MM.1S (cell line): ENCODE data around the gene EXOC4.

ENCODE experiments used
- EZH2 ChIP-seq: fragments of 300-600 bp; sonication (generic); optimal IDR thresholded peaks from 2 replicates; pipeline ENCODE3; 2017; ENCODE audit warnings: low read depth, mild to moderate bottlenecking, antibody characterized with exemption, low read length, mixed read lengths
- EZH2phosphoT487 ChIP-seq: fragments of 300-600 bp; sonication (generic); IDR thresholded peaks from 2 replicates; pipeline ENCODE4 v1.6.1; 2018; ENCODE audit warnings: antibody characterized with exemption, low read length
- TF ChIP-seq, protein P1 (sequence below): fragments of 300-600 bp; sonication (generic); IDR thresholded peaks from 2 replicates; pipeline ENCODE4 v1.5.1; 2016; ENCODE audit warnings: antibody characterized with exemption, low read length, mixed read lengths

DNA sequence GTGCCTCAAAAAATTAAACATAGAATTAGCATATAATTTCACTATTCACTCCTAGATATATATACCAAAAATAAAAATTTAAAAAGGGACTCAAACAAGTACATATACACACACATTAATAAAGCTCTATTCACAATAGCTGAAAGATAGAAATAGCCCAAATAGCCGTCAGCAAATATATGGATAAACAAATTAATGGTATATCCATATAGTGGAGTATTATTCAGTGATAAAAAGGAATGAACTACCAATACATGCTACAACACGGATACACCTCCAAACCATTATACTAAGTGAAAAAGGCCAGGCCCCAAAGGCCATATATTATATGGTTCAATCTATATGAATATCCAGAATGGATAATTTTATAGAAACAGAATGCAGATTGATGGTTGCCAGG, 459.7 kb downstream of the EXOC4 start:
- TF ChIP-seq, protein P1, sequence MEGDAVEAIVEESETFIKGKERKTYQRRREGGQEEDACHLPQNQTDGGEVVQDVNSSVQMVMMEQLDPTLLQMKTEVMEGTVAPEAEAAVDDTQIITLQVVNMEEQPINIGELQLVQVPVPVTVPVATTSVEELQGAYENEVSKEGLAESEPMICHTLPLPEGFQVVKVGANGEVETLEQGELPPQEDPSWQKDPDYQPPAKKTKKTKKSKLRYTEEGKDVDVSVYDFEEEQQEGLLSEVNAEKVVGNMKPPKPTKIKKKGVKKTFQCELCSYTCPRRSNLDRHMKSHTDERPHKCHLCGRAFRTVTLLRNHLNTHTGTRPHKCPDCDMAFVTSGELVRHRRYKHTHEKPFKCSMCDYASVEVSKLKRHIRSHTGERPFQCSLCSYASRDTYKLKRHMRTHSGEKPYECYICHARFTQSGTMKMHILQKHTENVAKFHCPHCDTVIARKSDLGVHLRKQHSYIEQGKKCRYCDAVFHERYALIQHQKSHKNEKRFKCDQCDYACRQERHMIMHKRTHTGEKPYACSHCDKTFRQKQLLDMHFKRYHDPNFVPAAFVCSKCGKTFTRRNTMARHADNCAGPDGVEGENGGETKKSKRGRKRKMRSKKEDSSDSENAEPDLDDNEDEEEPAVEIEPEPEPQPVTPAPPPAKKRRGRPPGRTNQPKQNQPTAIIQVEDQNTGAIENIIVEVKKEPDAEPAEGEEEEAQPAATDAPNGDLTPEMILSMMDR = no peak
- TF ChIP-seq EZH2phosphoT487 (no peak), EZH2 (no peak)
